ENCODE data around the gene TTC22.

DNA sequence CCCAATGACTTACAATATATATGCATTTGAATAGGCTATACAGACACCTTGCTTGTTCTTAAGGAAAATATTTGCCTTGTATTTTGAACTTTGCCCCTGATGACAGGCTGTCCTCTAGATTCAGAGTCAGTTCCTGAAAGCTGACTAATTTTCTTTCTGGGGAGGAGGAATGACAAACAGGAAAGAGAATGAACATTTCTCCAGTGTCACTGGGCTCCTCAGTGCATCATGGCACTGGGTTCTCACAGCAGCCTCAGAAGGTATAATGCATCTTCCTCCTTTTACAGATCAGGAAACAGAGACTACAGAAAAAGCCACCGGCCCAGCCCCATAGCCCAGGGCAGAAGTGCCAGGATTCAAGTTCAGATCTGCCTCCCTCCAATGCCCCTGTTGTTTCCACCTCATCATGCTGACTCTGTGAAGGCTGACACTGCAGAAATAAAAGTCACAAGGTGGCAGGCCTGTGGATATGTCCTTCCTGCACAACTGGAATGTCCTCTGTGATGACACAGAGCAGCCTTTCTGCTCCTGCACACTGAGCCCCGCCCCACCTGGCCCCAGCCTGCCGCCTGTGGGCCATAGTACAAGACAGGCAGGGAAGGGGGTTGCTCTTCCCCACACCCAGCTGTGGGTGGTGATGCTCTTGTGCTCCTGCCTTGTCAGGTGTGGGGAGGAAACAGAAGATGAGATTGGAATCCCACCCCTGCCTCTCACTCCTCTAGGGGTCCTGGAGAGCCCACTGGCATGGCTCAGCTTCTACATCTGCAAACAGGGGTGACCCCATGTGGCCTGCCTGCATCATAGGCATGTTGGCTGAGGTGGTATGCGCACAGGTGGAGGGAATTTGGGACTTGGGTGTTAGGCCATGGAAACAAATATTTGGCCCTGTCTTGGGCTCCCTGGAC is 6.4 kb downstream of the TTC22 start:
- TF ChIP-seq, protein P1, sequence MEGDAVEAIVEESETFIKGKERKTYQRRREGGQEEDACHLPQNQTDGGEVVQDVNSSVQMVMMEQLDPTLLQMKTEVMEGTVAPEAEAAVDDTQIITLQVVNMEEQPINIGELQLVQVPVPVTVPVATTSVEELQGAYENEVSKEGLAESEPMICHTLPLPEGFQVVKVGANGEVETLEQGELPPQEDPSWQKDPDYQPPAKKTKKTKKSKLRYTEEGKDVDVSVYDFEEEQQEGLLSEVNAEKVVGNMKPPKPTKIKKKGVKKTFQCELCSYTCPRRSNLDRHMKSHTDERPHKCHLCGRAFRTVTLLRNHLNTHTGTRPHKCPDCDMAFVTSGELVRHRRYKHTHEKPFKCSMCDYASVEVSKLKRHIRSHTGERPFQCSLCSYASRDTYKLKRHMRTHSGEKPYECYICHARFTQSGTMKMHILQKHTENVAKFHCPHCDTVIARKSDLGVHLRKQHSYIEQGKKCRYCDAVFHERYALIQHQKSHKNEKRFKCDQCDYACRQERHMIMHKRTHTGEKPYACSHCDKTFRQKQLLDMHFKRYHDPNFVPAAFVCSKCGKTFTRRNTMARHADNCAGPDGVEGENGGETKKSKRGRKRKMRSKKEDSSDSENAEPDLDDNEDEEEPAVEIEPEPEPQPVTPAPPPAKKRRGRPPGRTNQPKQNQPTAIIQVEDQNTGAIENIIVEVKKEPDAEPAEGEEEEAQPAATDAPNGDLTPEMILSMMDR (IDR thresholded peaks at IDR 0.05; ENCODE audit: low read length) = no peak
- no peak for TF ChIP-seq EZH2 (IDR thresholded peaks at IDR 0.05; ENCODE audit: borderline replicate concordance, low read length)
